HG03521 (cell line): ENCODE results near the gene RPL29.

Experiments used
- ATAC-seq: cut with Tn5 transposase; IDR thresholded peaks from one replicate; pipeline ENCODE4 v1.9.1; 2021; ENCODE audit warnings: mild to moderate bottlenecking, moderate library complexity; ENCODE audit not compliant: unreplicated experiment

RPL29 gene

DNA sequence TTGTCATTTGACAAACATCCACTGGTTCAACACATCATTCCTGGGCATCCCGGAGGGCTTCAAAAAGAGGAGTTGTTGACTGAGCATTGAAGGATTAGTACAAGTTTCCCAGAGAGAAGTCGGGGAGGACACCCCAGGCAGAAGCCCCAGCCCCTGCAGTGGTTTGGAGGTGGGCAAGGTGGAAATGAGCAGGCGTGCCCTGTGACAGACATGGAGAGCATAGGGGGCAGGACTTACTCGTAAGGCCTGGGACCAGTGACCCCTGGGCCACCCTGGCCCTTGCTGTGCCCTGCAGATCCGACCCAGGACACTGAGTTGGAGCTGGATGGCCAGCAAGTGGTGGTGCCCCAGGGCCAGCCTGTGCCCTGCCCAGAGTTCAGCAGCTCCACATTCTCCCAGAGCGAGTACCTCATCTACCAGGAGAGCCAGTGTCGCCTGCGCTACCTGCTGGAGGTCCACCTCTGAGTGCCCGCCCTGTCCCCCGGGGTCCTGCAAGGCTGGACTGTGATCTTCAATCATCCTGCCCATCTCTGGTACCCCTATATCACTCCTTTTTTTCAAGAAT, 47.6 kb downstream of the RPL29 start:
- no peak for ATAC-seq

DNA sequence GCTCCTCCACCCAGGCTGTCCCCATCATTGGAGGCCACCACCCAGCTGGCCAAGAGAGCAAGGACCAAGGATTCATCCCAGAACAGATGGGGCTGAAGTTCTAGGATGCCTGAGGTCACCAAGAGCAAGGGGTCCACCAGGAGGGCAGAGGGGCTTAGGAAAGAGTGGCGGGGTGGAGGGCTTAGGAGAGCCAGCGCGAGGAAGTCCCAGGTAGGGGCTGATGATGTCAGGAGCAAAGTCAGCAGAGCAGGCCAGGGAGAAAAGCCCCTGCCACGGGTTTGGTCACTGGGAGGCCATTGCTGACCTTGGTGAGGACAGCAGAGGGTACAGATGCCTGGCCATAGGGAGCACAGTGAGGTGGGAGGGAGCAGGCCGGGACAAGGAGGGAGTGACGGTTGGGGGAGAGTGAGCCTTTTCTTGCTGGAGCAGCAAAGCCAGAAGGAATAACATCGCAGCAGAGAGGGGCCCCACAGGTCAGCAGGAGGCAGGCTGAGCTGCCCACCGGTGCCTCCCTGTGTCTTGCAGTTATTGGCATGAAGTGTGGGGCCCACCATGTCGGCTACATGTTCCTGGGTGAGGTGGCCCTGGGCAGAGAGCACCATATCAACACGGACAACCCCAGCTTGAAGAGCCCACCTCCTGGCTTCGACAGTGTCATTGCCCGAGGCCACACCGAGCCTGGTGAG, 48.3 kb downstream of the RPL29 start:
- no peak for ATAC-seq

DNA sequence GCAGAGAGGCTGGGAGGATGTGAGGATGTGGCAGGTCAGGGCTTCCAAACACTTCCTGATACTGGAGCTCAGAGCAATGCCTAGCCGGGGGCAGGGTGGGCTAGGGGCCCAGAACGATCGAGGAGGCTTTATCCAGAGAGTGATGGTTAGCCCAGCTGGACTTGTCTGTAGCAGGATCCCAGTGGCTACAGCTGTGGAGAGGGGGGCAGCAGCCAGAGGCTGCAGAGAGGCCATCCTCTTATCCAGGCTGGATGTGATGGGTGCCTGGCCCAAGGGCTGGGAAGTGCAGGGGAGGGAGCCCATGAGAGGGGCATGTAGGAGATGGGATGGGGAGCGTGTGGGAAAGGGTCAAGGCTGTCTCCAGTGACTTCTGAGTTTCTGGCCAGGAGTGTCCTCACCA, 48.9 kb downstream of the RPL29 start:
- no peak for ATAC-seq

DNA sequence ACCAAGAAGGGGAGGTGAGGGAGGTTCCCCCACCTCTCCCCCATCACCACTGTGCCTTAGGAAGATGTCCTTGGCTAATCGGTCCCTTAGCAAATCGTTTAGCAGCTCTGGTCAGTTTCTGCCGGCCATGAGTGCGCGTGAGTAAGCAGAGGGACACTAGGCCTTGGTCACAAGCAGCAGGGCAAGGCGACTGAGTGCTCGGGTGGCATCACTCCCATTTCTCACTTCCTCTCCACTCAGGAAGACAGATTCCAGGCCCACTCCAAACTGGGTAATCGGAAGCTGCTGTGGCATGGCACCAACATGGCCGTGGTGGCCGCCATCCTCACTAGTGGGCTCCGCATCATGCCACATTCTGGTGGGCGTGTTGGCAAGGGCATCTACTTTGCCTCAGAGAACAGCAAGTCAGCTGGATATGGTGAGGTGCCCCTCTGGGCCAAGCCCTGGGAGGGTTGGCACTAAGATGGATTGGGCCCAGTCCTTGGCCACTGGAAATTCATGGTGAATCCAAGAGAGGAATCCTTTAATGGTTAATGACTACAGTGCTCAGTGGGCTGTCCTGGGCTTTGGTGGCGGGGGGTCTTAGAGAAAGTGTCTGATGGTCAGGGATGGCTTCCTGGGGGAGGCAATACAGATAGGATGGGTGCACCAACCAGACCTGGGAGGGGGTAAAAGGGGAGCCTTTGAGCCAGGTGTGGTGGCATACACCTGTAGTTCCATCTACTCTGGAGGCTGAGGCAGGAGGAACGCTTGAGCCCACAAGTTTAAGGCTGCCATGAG, 49.6 kb downstream of the RPL29 start:
- no peak for ATAC-seq

DNA sequence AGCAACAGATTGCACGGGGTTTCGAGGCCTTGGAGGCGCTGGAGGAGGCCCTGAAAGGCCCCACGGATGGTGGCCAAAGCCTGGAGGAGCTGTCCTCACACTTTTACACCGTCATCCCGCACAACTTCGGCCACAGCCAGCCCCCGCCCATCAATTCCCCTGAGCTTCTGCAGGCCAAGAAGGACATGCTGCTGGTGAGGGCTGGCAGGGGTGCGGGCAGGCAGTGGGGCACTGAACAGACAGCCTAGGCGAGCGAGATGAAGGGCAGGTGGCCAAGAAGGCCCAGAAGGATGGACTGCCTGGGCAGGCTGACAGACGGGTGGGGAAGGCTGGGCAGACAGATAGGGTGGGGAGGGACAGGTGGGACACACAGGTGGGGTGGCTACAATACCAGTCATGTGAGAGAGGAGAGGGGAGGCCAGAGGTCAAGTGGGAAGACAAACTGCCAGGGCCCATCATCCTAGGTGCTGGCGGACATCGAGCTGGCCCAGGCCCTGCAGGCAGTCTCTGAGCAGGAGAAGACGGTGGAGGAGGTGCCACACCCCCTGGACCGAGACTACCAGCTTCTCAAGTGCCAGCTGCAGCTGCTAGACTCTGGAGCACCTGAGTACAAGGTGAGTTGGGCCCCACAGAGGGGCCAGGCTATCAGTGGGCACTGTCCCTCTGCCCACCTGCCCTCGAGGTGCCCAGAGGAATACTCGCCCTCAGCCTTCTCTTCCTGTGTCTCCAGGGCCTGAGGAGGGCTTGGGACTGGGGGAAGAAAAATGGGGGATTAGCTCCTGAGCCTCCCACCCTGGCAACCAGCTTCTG, 50.5 kb downstream of the RPL29 start:
- ATAC-seq: no peak

DNA sequence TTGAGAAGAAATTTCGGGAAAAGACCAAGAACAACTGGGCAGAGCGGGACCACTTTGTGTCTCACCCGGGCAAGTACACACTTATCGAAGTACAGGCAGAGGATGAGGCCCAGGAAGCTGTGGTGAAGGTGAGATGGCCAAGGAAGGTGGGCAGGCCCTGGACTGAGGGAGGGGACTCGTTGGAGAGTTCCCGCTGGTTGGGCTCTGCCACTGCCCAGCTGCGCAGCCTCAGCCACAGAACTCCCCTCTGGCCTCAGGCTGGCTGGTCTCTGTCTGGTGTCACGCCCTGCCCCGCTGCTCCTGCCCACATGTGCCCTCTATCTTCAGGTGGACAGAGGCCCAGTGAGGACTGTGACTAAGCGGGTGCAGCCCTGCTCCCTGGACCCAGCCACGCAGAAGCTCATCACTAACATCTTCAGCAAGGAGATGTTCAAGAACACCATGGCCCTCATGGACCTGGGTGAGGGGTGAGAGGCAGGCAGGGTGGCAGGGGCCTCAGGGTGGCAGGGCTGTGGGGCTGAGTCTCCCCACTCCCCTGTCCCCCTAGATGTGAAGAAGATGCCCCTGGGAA, 51.2 kb downstream of the RPL29 start:
- ATAC-seq: no peak
